ENCODE measurements around the gene PLCH1.

The PLCH1 gene

GRCh38 chr3:155462672-155463071, 282.2 kb downstream of the PLCH1 start:
- DNase-seq (ENCODE audit: low spot score) = no peak

- DNase-seq (ENCODE audit: low spot score) = no peak
Observed at GRCh38 chr3:155457591-155457990, 287.3 kb downstream of the PLCH1 start.

GRCh38 chr3:155455765-155456164, 289.1 kb downstream of the PLCH1 start:
- DNase-seq (ENCODE audit: low spot score) = no peak

- DNase-seq (ENCODE audit: low spot score) = no peak
Observed at GRCh38 chr3:155453512-155453911, 291.4 kb downstream of the PLCH1 start.

- no peak for DNase-seq (ENCODE audit: low spot score)
Observed at GRCh38 chr3:155449613-155450267, 295.1 kb downstream of the PLCH1 start.

- no peak for DNase-seq (ENCODE audit: low spot score)
Observed at GRCh38 chr3:155448531-155448930, 296.3 kb downstream of the PLCH1 start.

- no peak for DNase-seq (ENCODE audit: low spot score)
Observed at GRCh38 chr3:155446366-155446765, 298.5 kb downstream of the PLCH1 start.

- DNase-seq (ENCODE audit: low spot score) = no peak
Observed at GRCh38 chr3:155444771-155445170, 300.1 kb downstream of the PLCH1 start.

GRCh38 chr3:155443815-155444214, 301.1 kb downstream of the PLCH1 start:
- no peak for DNase-seq (ENCODE audit: low spot score)

GRCh38 chr3:155442072-155442471, 302.8 kb downstream of the PLCH1 start:
- no peak for DNase-seq (ENCODE audit: low spot score)

GRCh38 chr3:155441506-155441905, 303.4 kb downstream of the PLCH1 start:
- DNase-seq (ENCODE audit: low spot score) = no peak

- no peak for DNase-seq (ENCODE audit: low spot score)
Observed at GRCh38 chr3:155441026-155441425, 303.8 kb downstream of the PLCH1 start.

GRCh38 chr3:155435821-155436220, 309.1 kb downstream of the PLCH1 start:
- DNase-seq (ENCODE audit: low spot score) = no peak

GRCh38 chr3:155431856-155432570, 312.9 kb downstream of the PLCH1 start:
- no peak for DNase-seq (ENCODE audit: low spot score)

- peak; percentile 79 for DNase-seq (ENCODE audit: low spot score)
Observed at GRCh38 chr3:155428563-155428962, 316.3 kb downstream of the PLCH1 start.

GRCh38 chr3:155426524-155427230, 318.2 kb downstream of the PLCH1 start:
- DNase-seq (ENCODE audit: low spot score) = no peak

GRCh38 chr3:155425396-155425795, 319.5 kb downstream of the PLCH1 start:
- no peak for DNase-seq (ENCODE audit: low spot score)

GRCh38 chr3:155424323-155424710, 320.6 kb downstream of the PLCH1 start:
- DNase-seq (ENCODE audit: low spot score) = no peak

- DNase-seq (ENCODE audit: low spot score) = no peak
Observed at GRCh38 chr3:155423526-155424322, 321.1 kb downstream of the PLCH1 start.

- DNase-seq (ENCODE audit: low spot score) = no peak
Observed at GRCh38 chr3:155420881-155421486, 323.9 kb downstream of the PLCH1 start.

- DNase-seq (ENCODE audit: low spot score) = no peak
Observed at GRCh38 chr3:155420406-155420805, 324.5 kb downstream of the PLCH1 start.

GRCh38 chr3:155418407-155418806, 326.5 kb downstream of the PLCH1 start:
- no peak for DNase-seq (ENCODE audit: low spot score)
